K562 (cell line): ENCODE data around the gene ARID3B. TPM values are rescaled to one million over a fixed set of nuclear protein-coding genes. Genes with fewer than 3 reads are reported as not detected.
A peak's percentile ranks its signal among the peaks of the same experiment; 100 is the strongest.

Experiments used
- CHD1 ChIP-seq: fragments of 200-600 bp; sonication (generic); IDR thresholded peaks from one replicate; pipeline ENCODE4 v1.6.1; 2012; ENCODE audit warnings: mild to moderate bottlenecking, moderate library complexity, low read length, inconsistent platforms
- ETV1 ChIP-seq: fragments of 450-650 bp; conservative IDR thresholded peaks from 2 replicates; pipeline ENCODE4 v1.6.1; 2016; ENCODE audit warnings: missing genetic modification characterization, control low read depth, low read depth, missing compliant biosample characterization
- ETV6 ChIP-seq, 3 experiments: fragments of 150-350 bp in 1 of 3; sonication (generic) in 1 of 3; formaldehyde crosslinking in 1 of 3; IDR thresholded peaks; 2 replicates each; pipeline versions ENCODE4 v1.6.1 to v1.8.0; 2014 to 2022; ENCODE audit warnings: borderline replicate concordance in 2 of 3, low read depth in 2 of 3, antibody characterized with exemption in 1 of 3, low read length in 1 of 3, mild to moderate bottlenecking in 1 of 3, missing genetic modification reagents in 1 of 3
- FOXJ3 ChIP-seq: sonication (generic); formaldehyde crosslinking; IDR thresholded peaks from 2 replicates; pipeline ENCODE4 v1.4.0; 2020; ENCODE audit warnings: mild to moderate bottlenecking, missing genetic modification reagents
- POLR2H ChIP-seq: IDR thresholded peaks from 2 replicates; pipeline ENCODE4 v1.6.1; 2016; ENCODE audit warnings: missing genetic modification characterization, low read depth, mild to moderate bottlenecking, control low read depth, missing compliant biosample characterization, moderate library complexity
- SETDB1 ChIP-seq: IDR thresholded peaks from one replicate; pipeline ENCODE4 v1.6.1; 2012; ENCODE audit warnings: low read length, control low read depth, inconsistent platforms
- SMAD4 ChIP-seq: fragments of 250-450 bp; sonication (Bioruptor Pico); conservative IDR thresholded peaks from 2 replicates; pipeline ENCODE4 v1.8.0; 2021; ENCODE audit warnings: inconsistent platforms, mild to moderate bottlenecking, moderate library complexity
- TARDBP ChIP-seq: fragments of 450-650 bp; IDR thresholded peaks from 2 replicates; pipeline ENCODE4 v1.6.1; 2016
- ZNF668 ChIP-seq: fragments of 250-450 bp; sonication (Bioruptor Pico); IDR thresholded peaks from 2 replicates; pipeline ENCODE4 v1.8.0; 2022; ENCODE audit warnings: mild to moderate bottlenecking, inconsistent platforms
- ZNF77 ChIP-seq: fragments of 250-450 bp; sonication (Bioruptor Pico); IDR thresholded peaks from 2 replicates; pipeline ENCODE4 v1.5.0; 2020
- polyA plus RNA-seq, 8 experiments: library from polyadenylated mRNA; depleted of rRNA in 4 of 8; stranded (reverse) in 5 of 8; unstranded in 3 of 8; fragments of >200 nt; fragmentation: Nextera tagmentation in 2 of 8; fragmentation: Illumina TruSeq in 1 of 8; extraction: Ambion mirVana in 2 of 8; extraction: Trizol in 1 of 8; gene quantifications; 2 replicates each; pipeline versions ENCODE4 v1.2.1 to v1.2.3, GENCODE V29; 2011 to 2014; ENCODE audit warnings: inconsistent platforms in 1 of 8, missing spikeins in 1 of 8
- total RNA-seq, 7 experiments: library from RNA; depleted of rRNA in 6 of 7; stranded (reverse); fragments of >200 nt in 6 of 7; fragmentation: Illumina TruSeq in 2 of 7; extraction: Trizol in 2 of 7; gene quantifications; 2 replicates each; pipeline versions ENCODE4 v1.2.1 to v1.2.3, GENCODE V29; 2011 to 2021; ENCODE audit warnings: low replicate concordance in 1 of 7
- TF ChIP-seq, protein P1 (sequence below): fragments of 150-350 bp; IDR thresholded peaks from 2 replicates; pipeline ENCODE4 v1.6.1; 2014; ENCODE audit warnings: low read depth, mild to moderate bottlenecking, low read length, borderline replicate concordance
- TF ChIP-seq, protein P2 (sequence below): IDR thresholded peaks from 2 replicates; pipeline ENCODE4 v1.6.1; 2011; ENCODE audit not compliant: insufficient read length; ENCODE audit errors: extremely low read depth
- TF ChIP-seq, protein P3 (sequence below), 2 experiments: fragments of 150-350 bp in 1 of 2; IDR thresholded peaks; 2 replicates each; pipeline ENCODE4 v1.6.1; 2012 to 2016; ENCODE audit warnings: low read depth in 2 of 2, low read length in 2 of 2, mild to moderate bottlenecking in 1 of 2, moderate library complexity in 1 of 2
- TF ChIP-seq, protein P4 (sequence below): fragments of 250-450 bp; sonication (Bioruptor Pico); IDR thresholded peaks from 2 replicates; pipeline ENCODE4 v1.5.0; 2020; ENCODE audit warnings: mild to moderate bottlenecking, borderline replicate concordance

Gene ARID3B
- total and polyA plus RNA-seq, 9 of the 15 experiments (the other 6 are each of a cell fraction or from before 2014, with no cell fraction given) = 0.32 to 15.1 (median 7.1) TPM

DNA sequence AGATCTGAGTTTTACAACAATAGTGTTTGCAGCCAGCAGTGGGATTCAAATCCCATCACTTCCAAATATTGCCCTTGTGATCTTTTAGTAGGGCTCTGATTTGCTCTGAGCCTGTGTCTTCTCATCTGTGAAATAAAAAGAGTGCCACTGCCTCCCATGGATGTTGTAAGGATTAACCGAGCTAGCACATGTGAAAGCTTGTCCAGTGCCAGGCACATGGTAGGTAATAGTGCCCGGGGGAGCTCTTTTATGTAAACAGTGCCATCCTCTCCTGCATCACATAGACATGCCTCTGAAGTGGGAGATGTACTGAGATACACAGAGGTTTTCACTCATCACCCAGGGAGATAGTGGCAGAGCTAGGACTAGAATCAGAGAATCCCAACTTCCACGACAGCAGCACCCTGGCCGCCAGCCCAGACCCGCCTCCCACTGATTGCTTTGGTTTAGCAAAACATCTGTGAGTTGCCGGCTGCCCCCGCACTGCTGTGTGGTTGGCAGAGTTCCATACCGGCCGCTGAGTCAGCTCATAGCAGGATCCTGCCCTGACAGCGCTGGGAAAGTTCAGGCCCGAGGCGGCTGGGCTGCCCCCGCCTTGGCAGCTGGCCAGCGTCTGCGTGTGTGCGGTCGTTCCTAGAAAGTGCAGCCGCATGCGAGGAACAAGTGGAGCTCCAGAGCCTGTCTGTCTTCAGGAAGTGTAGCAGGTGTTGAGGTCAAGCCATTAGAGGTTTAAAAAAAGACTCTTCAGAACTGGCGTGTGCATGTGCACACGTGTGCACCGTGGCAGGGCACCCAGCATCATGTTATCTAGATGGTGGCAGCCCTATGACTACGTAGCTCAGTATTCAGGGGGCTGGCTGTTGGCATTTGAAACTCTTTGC lies 5.0 kb downstream of the ARID3B start (continued):
- TF ChIP-seq, protein P1, sequence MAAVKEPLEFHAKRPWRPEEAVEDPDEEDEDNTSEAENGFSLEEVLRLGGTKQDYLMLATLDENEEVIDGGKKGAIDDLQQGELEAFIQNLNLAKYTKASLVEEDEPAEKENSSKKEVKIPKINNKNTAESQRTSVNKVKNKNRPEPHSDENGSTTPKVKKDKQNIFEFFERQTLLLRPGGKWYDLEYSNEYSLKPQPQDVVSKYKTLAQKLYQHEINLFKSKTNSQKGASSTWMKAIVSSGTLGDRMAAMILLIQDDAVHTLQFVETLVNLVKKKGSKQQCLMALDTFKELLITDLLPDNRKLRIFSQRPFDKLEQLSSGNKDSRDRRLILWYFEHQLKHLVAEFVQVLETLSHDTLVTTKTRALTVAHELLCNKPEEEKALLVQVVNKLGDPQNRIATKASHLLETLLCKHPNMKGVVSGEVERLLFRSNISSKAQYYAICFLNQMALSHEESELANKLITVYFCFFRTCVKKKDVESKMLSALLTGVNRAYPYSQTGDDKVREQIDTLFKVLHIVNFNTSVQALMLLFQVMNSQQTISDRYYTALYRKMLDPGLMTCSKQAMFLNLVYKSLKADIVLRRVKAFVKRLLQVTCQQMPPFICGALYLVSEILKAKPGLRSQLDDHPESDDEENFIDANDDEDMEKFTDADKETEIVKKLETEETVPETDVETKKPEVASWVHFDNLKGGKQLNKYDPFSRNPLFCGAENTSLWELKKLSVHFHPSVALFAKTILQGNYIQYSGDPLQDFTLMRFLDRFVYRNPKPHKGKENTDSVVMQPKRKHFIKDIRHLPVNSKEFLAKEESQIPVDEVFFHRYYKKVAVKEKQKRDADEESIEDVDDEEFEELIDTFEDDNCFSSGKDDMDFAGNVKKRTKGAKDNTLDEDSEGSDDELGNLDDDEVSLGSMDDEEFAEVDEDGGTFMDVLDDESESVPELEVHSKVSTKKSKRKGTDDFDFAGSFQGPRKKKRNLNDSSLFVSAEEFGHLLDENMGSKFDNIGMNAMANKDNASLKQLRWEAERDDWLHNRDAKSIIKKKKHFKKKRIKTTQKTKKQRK = no peak
- TF ChIP-seq SMAD4 (peak; percentile 100), POLR2H (no peak), ETV1 (tag) (peak; percentile 89), SETDB1 (peak; percentile 79), TARDBP (peak; percentile 79; the same call in 1 of the 2 replicates), FOXJ3 (CRISPR knock-in tag) (no peak), ZNF668 (no peak), ZNF77 (no peak), ETV6 (IDR thresholded peaks at IDR 0.05; ENCODE audit: borderline replicate concordance in 1 of 2, low read depth in 2 of 2, low read length in 1 of 2) (peak; percentile 45 to 71; a peak in 3 of 4 replicates), ETV6 (CRISPR knock-in tag; IDR thresholded peaks at IDR 0.05; ENCODE audit: borderline replicate concordance) (no peak), CHD1 (no peak)
- TF ChIP-seq, protein P2, sequence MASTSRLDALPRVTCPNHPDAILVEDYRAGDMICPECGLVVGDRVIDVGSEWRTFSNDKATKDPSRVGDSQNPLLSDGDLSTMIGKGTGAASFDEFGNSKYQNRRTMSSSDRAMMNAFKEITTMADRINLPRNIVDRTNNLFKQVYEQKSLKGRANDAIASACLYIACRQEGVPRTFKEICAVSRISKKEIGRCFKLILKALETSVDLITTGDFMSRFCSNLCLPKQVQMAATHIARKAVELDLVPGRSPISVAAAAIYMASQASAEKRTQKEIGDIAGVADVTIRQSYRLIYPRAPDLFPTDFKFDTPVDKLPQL = no peak
- TF ChIP-seq, protein P3, sequence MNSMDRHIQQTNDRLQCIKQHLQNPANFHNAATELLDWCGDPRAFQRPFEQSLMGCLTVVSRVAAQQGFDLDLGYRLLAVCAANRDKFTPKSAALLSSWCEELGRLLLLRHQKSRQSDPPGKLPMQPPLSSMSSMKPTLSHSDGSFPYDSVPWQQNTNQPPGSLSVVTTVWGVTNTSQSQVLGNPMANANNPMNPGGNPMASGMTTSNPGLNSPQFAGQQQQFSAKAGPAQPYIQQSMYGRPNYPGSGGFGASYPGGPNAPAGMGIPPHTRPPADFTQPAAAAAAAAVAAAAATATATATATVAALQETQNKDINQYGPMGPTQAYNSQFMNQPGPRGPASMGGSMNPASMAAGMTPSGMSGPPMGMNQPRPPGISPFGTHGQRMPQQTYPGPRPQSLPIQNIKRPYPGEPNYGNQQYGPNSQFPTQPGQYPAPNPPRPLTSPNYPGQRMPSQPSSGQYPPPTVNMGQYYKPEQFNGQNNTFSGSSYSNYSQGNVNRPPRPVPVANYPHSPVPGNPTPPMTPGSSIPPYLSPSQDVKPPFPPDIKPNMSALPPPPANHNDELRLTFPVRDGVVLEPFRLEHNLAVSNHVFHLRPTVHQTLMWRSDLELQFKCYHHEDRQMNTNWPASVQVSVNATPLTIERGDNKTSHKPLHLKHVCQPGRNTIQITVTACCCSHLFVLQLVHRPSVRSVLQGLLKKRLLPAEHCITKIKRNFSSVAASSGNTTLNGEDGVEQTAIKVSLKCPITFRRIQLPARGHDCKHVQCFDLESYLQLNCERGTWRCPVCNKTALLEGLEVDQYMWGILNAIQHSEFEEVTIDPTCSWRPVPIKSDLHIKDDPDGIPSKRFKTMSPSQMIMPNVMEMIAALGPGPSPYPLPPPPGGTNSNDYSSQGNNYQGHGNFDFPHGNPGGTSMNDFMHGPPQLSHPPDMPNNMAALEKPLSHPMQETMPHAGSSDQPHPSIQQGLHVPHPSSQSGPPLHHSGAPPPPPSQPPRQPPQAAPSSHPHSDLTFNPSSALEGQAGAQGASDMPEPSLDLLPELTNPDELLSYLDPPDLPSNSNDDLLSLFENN (IDR thresholded peaks at IDR 0.05; ENCODE audit: low read depth in 2 of 2, low read length in 2 of 2) = peak in 1 of 2 experiments; percentile 81; a peak in 2 of 4 replicates
- TF ChIP-seq, protein P4, sequence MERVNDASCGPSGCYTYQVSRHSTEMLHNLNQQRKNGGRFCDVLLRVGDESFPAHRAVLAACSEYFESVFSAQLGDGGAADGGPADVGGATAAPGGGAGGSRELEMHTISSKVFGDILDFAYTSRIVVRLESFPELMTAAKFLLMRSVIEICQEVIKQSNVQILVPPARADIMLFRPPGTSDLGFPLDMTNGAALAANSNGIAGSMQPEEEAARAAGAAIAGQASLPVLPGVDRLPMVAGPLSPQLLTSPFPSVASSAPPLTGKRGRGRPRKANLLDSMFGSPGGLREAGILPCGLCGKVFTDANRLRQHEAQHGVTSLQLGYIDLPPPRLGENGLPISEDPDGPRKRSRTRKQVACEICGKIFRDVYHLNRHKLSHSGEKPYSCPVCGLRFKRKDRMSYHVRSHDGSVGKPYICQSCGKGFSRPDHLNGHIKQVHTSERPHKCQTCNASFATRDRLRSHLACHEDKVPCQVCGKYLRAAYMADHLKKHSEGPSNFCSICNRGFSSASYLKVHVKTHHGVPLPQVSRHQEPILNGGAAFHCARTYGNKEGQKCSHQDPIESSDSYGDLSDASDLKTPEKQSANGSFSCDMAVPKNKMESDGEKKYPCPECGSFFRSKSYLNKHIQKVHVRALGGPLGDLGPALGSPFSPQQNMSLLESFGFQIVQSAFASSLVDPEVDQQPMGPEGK (CRISPR knock-in tag) = no peak
